ENCODE data around the gene ECI2.
"Not testable (repeated sequence)": the region's sequence is repeated elsewhere in the genome, so short reads cannot be mapped to it uniquely, and the experiment has no call there.

Gene ECI2

GRCh38 chr6:4100655-4101054 lies 34.7 kb downstream of the ECI2 start:
- DNase-seq, result no peak

- no peak for DNase-seq
These were observed 42.1 kb downstream of the ECI2 start for GRCh38 chr6:4093288-4093687.

DNA sequence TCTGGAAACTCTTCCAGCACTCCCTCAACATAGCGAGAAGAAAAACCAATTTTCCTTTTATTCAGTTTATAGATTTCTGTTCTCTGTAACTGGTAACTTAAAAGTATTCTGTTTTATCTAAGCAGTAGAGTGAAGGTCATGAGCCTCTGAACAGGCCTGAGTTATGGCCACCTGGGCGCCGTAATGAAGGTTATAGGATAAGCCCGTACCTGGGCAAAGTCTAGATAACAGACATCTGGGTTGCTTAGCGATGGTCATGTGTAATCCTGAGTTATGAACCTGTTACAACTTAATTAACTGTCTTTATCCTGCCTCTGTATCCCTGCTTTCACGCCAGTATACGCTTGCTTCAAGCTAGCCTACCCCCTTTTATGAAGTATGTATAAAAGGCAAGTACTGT lies 43.4 kb downstream of the ECI2 start:
- no peak for DNase-seq

DNA sequence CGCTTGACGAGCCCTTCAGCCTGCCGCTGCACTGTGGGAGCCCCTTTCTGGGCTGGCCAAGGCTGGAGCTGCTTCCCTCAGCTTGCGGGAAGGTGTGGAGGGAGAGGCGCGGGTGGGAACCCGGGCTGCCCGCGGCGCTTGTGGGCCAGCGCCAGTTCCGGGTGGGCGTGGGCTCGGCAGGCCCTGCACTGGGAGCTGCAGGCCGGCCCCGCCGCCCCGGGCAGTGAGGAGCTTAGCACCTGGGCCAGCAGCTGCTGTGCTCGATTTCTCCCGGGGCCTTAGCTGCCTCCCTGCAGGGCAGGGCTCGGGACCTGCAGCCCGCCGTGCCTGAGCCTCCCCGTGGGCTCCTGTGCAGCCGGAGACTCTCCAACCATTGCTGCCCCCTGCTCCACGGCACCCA lies 45.3 kb downstream of the ECI2 start:
- DNase-seq, result not testable (repeated sequence)

DNA sequence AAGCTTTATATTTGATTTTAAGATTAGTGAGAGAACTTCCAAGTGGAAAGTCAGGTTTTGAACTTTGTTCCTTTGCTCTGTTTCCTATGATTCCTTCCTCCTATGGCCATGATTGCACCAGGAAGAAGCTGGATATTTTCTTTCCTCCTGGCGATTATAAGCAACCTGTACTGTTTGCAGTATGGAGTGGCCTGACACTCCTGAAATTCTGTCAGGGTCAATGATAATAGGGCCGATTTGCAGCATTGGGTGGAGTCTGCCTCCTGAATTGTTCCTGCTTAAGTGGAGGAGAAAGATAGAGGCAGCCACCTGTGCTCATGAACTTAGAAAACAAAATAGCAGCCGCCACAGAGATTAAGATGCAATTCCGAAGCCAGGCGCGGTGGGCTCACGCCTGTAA lies 46.7 kb downstream of the ECI2 start:
- no peak for DNase-seq

GRCh38 chr6:4085332-4085700 lies 50.1 kb downstream of the ECI2 start:
- no peak for DNase-seq

- DNase-seq, result no peak
These were observed 50.7 kb downstream of the ECI2 start for GRCh38 chr6:4084444-4085331.

DNA sequence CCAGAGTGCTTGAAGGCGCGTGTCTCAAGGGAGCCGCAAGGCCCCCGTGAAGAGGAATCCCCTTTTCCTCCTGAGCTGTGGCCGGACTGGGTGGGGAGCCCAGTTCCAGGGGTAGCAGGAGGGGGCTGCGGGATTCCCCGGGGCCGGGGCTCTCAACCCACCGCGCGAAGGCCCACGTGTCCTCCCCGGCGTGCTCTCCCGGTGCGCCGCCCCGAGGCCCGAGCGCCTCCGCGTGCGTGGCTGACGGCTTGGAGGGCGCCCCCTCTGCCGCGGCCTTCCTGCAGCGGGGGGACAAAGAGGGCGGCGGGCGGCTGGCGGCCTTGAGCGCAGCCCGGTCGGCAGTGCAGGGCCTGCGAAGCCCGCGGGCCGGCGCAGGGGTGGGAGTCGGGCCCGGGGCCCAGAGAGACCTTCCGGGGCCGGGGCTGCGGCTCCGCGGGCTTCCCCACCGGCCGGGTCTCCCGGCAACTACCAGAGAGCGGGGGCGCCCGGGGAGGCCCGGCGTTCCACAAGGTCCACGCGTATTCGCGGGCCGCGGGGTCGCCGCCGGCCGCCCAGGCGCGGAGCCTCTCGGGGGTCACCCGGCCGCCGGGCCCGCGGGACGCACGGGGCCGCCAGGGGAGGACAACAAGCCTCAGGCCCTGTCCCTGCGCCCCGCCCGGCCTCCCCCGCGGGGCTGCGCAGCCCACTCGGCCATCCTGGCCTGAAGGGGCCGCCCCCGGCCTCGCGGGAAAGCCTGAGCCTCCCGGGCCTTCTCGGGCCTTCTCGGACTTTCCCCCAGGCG lies 56.5 kb downstream of the ECI2 start, which contains the start of gene FAM217A:
Gene FAM217A, minus strand, starts transcription at position 447 of the 781 bp plus-strand sequence. CDS start 1,723 bp downstream, outside the sequence.
- no peak for DNase-seq

- DNase-seq, result no peak
These were observed 60.7 kb downstream of the ECI2 start for GRCh38 chr6:4074478-4075235.

GRCh38 chr6:4071330-4071729 lies 64.0 kb downstream of the ECI2 start:
- DNase-seq, result no peak

DNA sequence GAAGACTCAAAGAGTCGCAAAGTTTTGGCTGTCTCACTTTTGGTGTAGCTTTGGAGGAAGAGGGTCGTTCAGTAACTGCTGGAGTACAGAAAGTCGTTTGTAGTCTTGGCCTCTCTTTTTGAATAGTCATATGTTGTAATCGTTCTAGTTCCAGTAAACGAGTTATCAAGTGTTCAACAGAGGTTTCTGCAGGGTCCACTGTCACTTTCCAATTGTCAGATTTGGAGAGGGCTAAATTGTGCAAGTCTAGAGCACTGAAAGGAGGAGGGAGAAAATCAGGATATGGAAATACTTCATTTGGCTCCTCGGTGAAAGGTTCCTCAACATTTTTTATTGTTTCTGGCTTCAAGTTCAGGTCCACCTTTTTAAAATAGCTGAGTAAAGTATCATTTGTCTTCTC lies 66.2 kb downstream of the ECI2 start:
- DNase-seq, result no peak

- DNase-seq, result no peak
These were observed 67.7 kb downstream of the ECI2 start for GRCh38 chr6:4067673-4068072.

DNA sequence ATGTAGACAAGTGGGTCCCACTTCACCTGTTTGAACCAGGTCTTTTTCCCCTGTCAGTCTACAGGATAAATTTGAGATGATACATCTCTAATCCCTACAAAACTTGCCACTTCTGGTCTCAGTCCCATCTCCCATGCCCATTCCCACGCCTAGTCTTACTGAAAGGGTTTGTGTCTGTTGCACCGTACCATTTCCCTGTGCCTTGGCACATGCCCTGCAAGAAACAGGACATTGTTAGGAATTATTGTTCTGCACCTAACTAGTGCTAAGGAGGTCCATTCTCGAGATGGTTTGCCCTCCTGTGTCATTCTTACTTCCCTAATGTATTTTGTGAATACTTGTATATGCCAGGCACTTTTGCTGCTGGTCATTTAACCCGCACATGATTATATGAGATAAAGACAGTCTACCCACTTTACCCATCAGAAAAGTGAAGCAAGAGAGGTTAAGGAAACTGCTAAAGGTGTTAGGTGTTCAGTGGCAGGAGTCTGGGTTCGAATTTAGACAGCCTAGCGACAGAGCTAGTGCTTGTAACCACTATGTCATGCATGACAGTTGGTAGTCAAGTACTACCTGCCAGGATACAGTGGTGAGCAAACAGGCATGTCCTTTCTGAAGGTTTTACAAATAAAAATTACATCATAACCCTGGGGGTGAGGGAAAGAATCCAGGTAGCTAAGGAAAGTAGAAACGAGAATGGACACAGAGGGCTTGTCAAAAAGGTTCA lies 69.2 kb downstream of the ECI2 start:
- DNase-seq, result no peak

All from hematopoietic multipotent progenitor cell treated with erythropoietin and hydrocortisone succinate and interleukin-3 and kit ligand, for 6 days (in vitro differentiated cells).